Measurements from ENCODE around the gene NRSN1.

The NRSN1 gene

GRCh38 chr6:24100770-24101155, 25.3 kb upstream of the NRSN1 start:
- no peak for TF ChIP-seq GABPA (IDR thresholded peaks at IDR 0.05; ENCODE audit: low read depth)
- no peak for TF ChIP-seq SPI1 (IDR thresholded peaks at IDR 0.05; ENCODE audit: borderline replicate concordance, low read depth)
- Histone ChIP-seq H3K4me3 (replicated peaks; ENCODE audit: insufficient read depth, low read length) (no peak overlapping the region), H3K27ac (replicated peaks) (no peak overlapping the region), H3K27me3 (ENCODE audit: insufficient read depth, poor library complexity, severe bottlenecking) (no peaks in the 10 kb centered on the region)
- no peak for DNase-seq (ENCODE audit: low read depth in 1 of 2, low spot score in 1 of 2)

- Histone ChIP-seq H3K27ac (replicated peaks) (no peak overlapping the region), H3K4me3 (replicated peaks; ENCODE audit: insufficient read depth, low read length) (no peak overlapping the region), H3K27me3 (ENCODE audit: insufficient read depth, poor library complexity, severe bottlenecking) (no peaks in the 10 kb centered on the region)
- TF ChIP-seq, protein P1, sequence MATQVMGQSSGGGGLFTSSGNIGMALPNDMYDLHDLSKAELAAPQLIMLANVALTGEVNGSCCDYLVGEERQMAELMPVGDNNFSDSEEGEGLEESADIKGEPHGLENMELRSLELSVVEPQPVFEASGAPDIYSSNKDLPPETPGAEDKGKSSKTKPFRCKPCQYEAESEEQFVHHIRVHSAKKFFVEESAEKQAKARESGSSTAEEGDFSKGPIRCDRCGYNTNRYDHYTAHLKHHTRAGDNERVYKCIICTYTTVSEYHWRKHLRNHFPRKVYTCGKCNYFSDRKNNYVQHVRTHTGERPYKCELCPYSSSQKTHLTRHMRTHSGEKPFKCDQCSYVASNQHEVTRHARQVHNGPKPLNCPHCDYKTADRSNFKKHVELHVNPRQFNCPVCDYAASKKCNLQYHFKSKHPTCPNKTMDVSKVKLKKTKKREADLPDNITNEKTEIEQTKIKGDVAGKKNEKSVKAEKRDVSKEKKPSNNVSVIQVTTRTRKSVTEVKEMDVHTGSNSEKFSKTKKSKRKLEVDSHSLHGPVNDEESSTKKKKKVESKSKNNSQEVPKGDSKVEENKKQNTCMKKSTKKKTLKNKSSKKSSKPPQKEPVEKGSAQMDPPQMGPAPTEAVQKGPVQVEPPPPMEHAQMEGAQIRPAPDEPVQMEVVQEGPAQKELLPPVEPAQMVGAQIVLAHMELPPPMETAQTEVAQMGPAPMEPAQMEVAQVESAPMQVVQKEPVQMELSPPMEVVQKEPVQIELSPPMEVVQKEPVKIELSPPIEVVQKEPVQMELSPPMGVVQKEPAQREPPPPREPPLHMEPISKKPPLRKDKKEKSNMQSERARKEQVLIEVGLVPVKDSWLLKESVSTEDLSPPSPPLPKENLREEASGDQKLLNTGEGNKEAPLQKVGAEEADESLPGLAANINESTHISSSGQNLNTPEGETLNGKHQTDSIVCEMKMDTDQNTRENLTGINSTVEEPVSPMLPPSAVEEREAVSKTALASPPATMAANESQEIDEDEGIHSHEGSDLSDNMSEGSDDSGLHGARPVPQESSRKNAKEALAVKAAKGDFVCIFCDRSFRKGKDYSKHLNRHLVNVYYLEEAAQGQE (IDR thresholded peaks at IDR 0.05; ENCODE audit: insufficient replicate concordance, low read depth): no peak
- no peak for TF ChIP-seq SPI1 (IDR thresholded peaks at IDR 0.05; ENCODE audit: borderline replicate concordance, low read depth)
- no peak for DNase-seq (ENCODE audit: low read depth in 1 of 2, low spot score in 1 of 2)
Measured at GRCh38 chr6:24105191-24105590, 20.8 kb upstream of the NRSN1 start.

DNA sequence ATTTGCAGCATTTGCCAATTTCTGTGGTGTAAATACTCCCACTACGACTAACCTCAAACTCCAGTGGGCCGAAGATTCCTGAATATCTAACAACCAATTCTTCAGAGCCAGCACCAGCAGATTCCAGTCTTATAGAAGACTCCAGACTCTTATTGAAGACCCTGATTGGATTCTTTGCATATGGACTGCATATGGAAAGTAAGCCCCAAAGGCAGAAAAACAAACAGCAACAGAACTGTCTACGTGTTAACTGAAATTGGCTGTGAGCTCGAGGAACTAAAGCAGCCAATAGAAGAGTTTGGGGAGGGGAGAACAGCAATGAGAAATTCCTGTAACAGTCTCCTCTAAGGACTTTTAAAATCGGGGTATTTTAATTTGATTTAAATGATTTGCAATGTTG, 19.7 kb upstream of the NRSN1 start:
- no peaks in the 10 kb centered on the region for H3K27me3 ChIP-seq (ENCODE audit: insufficient read depth, poor library complexity, severe bottlenecking)
- no peak for DNase-seq (ENCODE audit: low read depth in 1 of 2, low spot score in 1 of 2)
- no peak overlapping the region for H3K4me3 ChIP-seq (replicated peaks; ENCODE audit: insufficient read depth, low read length)
- H3K27ac ChIP-seq (replicated peaks): no peak overlapping the region
- TF ChIP-seq, protein P2, sequence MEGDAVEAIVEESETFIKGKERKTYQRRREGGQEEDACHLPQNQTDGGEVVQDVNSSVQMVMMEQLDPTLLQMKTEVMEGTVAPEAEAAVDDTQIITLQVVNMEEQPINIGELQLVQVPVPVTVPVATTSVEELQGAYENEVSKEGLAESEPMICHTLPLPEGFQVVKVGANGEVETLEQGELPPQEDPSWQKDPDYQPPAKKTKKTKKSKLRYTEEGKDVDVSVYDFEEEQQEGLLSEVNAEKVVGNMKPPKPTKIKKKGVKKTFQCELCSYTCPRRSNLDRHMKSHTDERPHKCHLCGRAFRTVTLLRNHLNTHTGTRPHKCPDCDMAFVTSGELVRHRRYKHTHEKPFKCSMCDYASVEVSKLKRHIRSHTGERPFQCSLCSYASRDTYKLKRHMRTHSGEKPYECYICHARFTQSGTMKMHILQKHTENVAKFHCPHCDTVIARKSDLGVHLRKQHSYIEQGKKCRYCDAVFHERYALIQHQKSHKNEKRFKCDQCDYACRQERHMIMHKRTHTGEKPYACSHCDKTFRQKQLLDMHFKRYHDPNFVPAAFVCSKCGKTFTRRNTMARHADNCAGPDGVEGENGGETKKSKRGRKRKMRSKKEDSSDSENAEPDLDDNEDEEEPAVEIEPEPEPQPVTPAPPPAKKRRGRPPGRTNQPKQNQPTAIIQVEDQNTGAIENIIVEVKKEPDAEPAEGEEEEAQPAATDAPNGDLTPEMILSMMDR (IDR thresholded peaks at IDR 0.05; ENCODE audit: insufficient read depth, low read length): no peak
- no peak for TF ChIP-seq GABPA (IDR thresholded peaks at IDR 0.05; ENCODE audit: low read depth)
- no peak for TF ChIP-seq SPI1 (IDR thresholded peaks at IDR 0.05; ENCODE audit: borderline replicate concordance, low read depth)
- TF ChIP-seq, protein P1 (IDR thresholded peaks at IDR 0.05; ENCODE audit: insufficient replicate concordance, low read depth): no peak
- TF ChIP-seq POLR2AphosphoS5 (IDR thresholded peaks at IDR 0.05; ENCODE audit: low read depth): no peak

- TF ChIP-seq GABPA (IDR thresholded peaks at IDR 0.05; ENCODE audit: low read depth) (no peak), POLR2AphosphoS5 (IDR thresholded peaks at IDR 0.05; ENCODE audit: low read depth) (no peak), SPI1 (IDR thresholded peaks at IDR 0.05; ENCODE audit: borderline replicate concordance, low read depth) (no peak)
- TF ChIP-seq, protein P1 (IDR thresholded peaks at IDR 0.05; ENCODE audit: insufficient replicate concordance, low read depth): no peak
- TF ChIP-seq, protein P2 (IDR thresholded peaks at IDR 0.05; ENCODE audit: insufficient read depth, low read length): no peak
- Histone ChIP-seq H3K27me3 (ENCODE audit: insufficient read depth, poor library complexity, severe bottlenecking) (no peaks in the 10 kb centered on the region), H3K4me3 (replicated peaks; ENCODE audit: insufficient read depth, low read length) (no peak overlapping the region), H3K27ac (replicated peaks) (no peak overlapping the region)
- no peak for DNase-seq (ENCODE audit: low read depth in 1 of 2, low spot score in 1 of 2)
Measured at GRCh38 chr6:24107294-24107693, 18.7 kb upstream of the NRSN1 start.
